SK-N-SH (cell line): Measurements from ENCODE around the gene ADAMTS15.

Experiments used
- EZH2phosphoT487 ChIP-seq: fragments of 200-600 bp; sonication (generic); IDR thresholded peaks from 2 replicates; pipeline ENCODE4 v1.6.1; 2017; ENCODE audit warnings: low read depth, mixed run types, mild to moderate bottlenecking, antibody characterized with exemption, moderate library complexity, borderline replicate concordance
- GABPA ChIP-seq: IDR thresholded peaks from 2 replicates; pipeline ENCODE4 v1.4.0; 2012; ENCODE audit warnings: low read depth, mild to moderate bottlenecking
- GATA2 ChIP-seq: sonication (generic); formaldehyde crosslinking; IDR thresholded peaks from 2 replicates; pipeline ENCODE4 v1.5.0; 2020; ENCODE audit warnings: mild to moderate bottlenecking, missing genetic modification reagents
- MXI1 ChIP-seq: IDR thresholded peaks from 2 replicates; pipeline ENCODE4 v1.6.1; 2012; ENCODE audit warnings: mild to moderate bottlenecking, low read depth, low read length, improper control_type of control experiment
- POLR2AphosphoS5 ChIP-seq: IDR thresholded peaks from 2 replicates; pipeline ENCODE4 v1.6.1; 2012; ENCODE audit warnings: low read depth, low read length
- TF ChIP-seq, protein P1 (sequence below): fragments of 200-600 bp; sonication (generic); IDR thresholded peaks from 2 replicates; pipeline ENCODE4 v1.6.1; 2017; ENCODE audit warnings: antibody characterized with exemption, mild to moderate bottlenecking, moderate library complexity
- TF ChIP-seq, protein P2 (sequence below): fragments of 150-350 bp; IDR thresholded peaks from 2 replicates; pipeline ENCODE4 v1.6.1; 2017; ENCODE audit warnings: antibody characterized with exemption, low read length, low read depth, borderline replicate concordance
- TF ChIP-seq, protein P3 (sequence below): IDR thresholded peaks from 2 replicates; pipeline ENCODE4 v1.4.0; 2012; ENCODE audit warnings: low read depth, borderline replicate concordance

DNA sequence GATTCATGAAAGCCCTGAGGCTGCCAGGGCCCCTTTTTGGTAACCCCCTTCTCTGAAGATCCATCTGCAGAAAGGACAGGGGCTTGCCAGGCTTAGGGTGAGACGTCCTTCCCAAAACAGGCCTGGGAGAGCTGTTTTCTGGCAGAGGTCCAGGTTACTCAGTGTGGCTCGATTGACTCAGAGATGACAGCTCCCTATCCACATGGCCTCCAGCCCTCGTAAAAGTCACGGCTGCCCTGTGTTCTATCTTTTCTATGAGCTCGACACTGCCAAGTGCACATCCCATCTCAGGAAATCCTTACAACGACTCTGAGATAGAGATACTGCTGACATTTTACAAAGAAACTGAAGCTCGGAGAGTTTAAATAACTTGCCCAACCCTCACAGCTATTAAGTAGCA is 40.5 kb upstream of the ADAMTS15 start:
- TF ChIP-seq MXI1 (no peak), EZH2phosphoT487 (no peak), GABPA (no peak), POLR2AphosphoS5 (no peak), GATA2 (no peak)
- TF ChIP-seq, protein P1, sequence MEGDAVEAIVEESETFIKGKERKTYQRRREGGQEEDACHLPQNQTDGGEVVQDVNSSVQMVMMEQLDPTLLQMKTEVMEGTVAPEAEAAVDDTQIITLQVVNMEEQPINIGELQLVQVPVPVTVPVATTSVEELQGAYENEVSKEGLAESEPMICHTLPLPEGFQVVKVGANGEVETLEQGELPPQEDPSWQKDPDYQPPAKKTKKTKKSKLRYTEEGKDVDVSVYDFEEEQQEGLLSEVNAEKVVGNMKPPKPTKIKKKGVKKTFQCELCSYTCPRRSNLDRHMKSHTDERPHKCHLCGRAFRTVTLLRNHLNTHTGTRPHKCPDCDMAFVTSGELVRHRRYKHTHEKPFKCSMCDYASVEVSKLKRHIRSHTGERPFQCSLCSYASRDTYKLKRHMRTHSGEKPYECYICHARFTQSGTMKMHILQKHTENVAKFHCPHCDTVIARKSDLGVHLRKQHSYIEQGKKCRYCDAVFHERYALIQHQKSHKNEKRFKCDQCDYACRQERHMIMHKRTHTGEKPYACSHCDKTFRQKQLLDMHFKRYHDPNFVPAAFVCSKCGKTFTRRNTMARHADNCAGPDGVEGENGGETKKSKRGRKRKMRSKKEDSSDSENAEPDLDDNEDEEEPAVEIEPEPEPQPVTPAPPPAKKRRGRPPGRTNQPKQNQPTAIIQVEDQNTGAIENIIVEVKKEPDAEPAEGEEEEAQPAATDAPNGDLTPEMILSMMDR: no peak
- TF ChIP-seq, protein P2, sequence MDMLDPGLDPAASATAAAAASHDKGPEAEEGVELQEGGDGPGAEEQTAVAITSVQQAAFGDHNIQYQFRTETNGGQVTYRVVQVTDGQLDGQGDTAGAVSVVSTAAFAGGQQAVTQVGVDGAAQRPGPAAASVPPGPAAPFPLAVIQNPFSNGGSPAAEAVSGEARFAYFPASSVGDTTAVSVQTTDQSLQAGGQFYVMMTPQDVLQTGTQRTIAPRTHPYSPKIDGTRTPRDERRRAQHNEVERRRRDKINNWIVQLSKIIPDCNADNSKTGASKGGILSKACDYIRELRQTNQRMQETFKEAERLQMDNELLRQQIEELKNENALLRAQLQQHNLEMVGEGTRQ: no peak
- TF ChIP-seq, protein P3, sequence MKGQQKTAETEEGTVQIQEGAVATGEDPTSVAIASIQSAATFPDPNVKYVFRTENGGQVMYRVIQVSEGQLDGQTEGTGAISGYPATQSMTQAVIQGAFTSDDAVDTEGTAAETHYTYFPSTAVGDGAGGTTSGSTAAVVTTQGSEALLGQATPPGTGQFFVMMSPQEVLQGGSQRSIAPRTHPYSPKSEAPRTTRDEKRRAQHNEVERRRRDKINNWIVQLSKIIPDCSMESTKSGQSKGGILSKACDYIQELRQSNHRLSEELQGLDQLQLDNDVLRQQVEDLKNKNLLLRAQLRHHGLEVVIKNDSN: no peak
